ENCODE measurements around the gene ITGA7.

DNA sequence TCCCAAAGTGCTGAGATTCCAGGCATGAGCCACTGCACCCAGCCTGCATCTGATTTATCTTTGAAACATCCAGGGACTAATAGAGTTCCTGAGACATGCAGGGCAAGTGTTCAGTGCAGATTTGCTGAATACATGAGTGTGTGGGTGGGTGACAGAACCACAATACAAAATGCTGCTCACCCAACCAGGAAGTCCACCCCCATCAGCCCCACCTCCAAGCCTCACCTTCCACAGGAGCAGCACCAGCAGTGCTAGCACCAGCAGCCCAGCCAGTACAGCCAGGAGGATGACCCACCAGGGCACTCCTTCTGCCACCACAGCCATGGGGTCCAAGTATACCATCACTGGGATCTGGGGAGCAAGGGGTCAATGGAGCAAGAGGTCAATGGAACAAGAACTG lies 20.0 kb downstream of the ITGA7 start:
- TF ChIP-seq, protein P1, sequence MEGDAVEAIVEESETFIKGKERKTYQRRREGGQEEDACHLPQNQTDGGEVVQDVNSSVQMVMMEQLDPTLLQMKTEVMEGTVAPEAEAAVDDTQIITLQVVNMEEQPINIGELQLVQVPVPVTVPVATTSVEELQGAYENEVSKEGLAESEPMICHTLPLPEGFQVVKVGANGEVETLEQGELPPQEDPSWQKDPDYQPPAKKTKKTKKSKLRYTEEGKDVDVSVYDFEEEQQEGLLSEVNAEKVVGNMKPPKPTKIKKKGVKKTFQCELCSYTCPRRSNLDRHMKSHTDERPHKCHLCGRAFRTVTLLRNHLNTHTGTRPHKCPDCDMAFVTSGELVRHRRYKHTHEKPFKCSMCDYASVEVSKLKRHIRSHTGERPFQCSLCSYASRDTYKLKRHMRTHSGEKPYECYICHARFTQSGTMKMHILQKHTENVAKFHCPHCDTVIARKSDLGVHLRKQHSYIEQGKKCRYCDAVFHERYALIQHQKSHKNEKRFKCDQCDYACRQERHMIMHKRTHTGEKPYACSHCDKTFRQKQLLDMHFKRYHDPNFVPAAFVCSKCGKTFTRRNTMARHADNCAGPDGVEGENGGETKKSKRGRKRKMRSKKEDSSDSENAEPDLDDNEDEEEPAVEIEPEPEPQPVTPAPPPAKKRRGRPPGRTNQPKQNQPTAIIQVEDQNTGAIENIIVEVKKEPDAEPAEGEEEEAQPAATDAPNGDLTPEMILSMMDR (conservative IDR thresholded peaks at IDR 0.05; ENCODE audit: low read length): no peak
- TF ChIP-seq EZH2phosphoT487 (IDR thresholded peaks at IDR 0.05; ENCODE audit: borderline replicate concordance): no peak
